ENCODE results near the gene DVL3. TPM values are rescaled to one million over a fixed set of nuclear protein-coding genes. Genes with fewer than 3 reads are reported as not detected.
A peak's percentile ranks its signal among the peaks of the same experiment; 100 is the strongest.

DVL3 gene
- polyA plus RNA-seq, 2 of the 4 experiments (the other 2 are of a cell fraction): 14.1 to 24.4 TPM

GRCh38 chr3:184176377-184177330 is 21.5 kb downstream of the DVL3 start:
- 29% methylated on average over 13 of the region's 19 CpGs for WGBS (ENCODE audit: missing lambda C conversion rate)
- peak; percentile 64 to 77 for DNase-seq (ENCODE audit: low read depth in 1 of 2, low spot score in 1 of 2)
- CTCF ChIA-PET: interaction anchor here (1.0 to 1.6 kb wide), 6 partner anchors 9 to 385 kb away, joined by 3 to 6 read pairs (median 4); partner anchors contain the start of gene EPHB3
- H3K27ac ChIP-seq: peak overlapping the region; percentile 95 to 99
- POLR2A ChIA-PET: interaction anchor here (0.7 to 2.0 kb wide), 5 partner anchors 9 to 186 kb away, joined by 3 to 14 read pairs (median 3); partner anchors contain the start of genes ABCF3 and EIF2B5
- no peak for TF ChIP-seq PBX3 (IDR thresholded peaks at IDR 0.05)
- no peak for TF ChIP-seq HEYL (CRISPR knock-in tag; IDR thresholded peaks at IDR 0.05)
- no peak for TF ChIP-seq ESRRA (IDR thresholded peaks at IDR 0.05; ENCODE audit: borderline replicate concordance, low read length)
- 0 out of 5 replicates have a peak, but pooled peaks of 1 of the 2 experiments have one; percentile 31 for TF ChIP-seq JUN (IDR thresholded peaks at IDR 0.05)
- no peak for TF ChIP-seq RAD21 (conservative IDR thresholded peaks at IDR 0.05 in 1 of 2, IDR thresholded peaks at IDR 0.05 in 1 of 2)
- no peak for TF ChIP-seq SREBF2 (IDR thresholded peaks at IDR 0.05)
- TF ChIP-seq ATOH8 (CRISPR knock-in tag; IDR thresholded peaks at IDR 0.05; ENCODE audit: low read depth): no peak
- TF ChIP-seq BHLHE40 (IDR thresholded peaks at IDR 0.05; ENCODE audit: low read depth, low read length): no peak
- no peak for TF ChIP-seq CBX2 (IDR thresholded peaks at IDR 0.05; ENCODE audit: borderline replicate concordance, low read depth)
- no peak for TF ChIP-seq RCOR1 (IDR thresholded peaks at IDR 0.05; ENCODE audit: low read depth, low read length)
- 0 out of 2 replicates have a peak, but pooled peaks have one; percentile 13 for TF ChIP-seq MAX (IDR thresholded peaks at IDR 0.05)
- no peak for TF ChIP-seq MAZ (IDR thresholded peaks at IDR 0.05; ENCODE audit: borderline replicate concordance, low read depth, low read length)
- no peak for TF ChIP-seq FOSL2 (IDR thresholded peaks at IDR 0.05)
- peak; percentile 74 for TF ChIP-seq FOSL2 (CRISPR knock-in tag; IDR thresholded peaks at IDR 0.05)
- TF ChIP-seq E2F6 (IDR thresholded peaks at IDR 0.05; ENCODE audit: borderline replicate concordance, low read depth): no peak
- TF ChIP-seq HOXB13 (CRISPR knock-in tag; IDR thresholded peaks at IDR 0.05; ENCODE audit: low read depth): no peak
- no peak for TF ChIP-seq ZSCAN20 (CRISPR knock-in tag; IDR thresholded peaks at IDR 0.05)
- TF ChIP-seq ZC3H11A (IDR thresholded peaks at IDR 0.05): no peak
- no peak for TF ChIP-seq FOSB (CRISPR knock-in tag; IDR thresholded peaks at IDR 0.05)
- no peak for TF ChIP-seq FOXS1 (CRISPR knock-in tag; IDR thresholded peaks at IDR 0.05)
- TF ChIP-seq BCL3 (IDR thresholded peaks at IDR 0.05): 0 out of 3 replicates have a peak, but pooled peaks have one; percentile 21
- peak overlapping the region; percentile 91 for H3K4me3 ChIP-seq
- ATAC-seq: peak; percentile 78 to 82
- peaks cover 15% of the 10 kb centered on the region for H3K4me1 ChIP-seq
- peak overlapping the region; percentile 92 for H3K4me2 ChIP-seq
- no peaks in the 10 kb centered on the region for H3K9me3 ChIP-seq
- no peak for FAIRE-seq

- Histone ChIP-seq H3K4me1 (peaks cover 15% of the 10 kb centered on the region), H3K27ac (peak overlapping the region; percentile 95 to 99)
Measured at GRCh38 chr3:184177331-184177731, 22.2 kb downstream of the DVL3 start.

More at GRCh38 chr3:184177331-184177731, 22.2 kb downstream of the DVL3 start:
- peak overlapping the region; percentile 91 for H3K4me3 ChIP-seq
- POLR2A ChIA-PET: interaction anchor here (1.1 to 2.0 kb wide), 2 partner anchors 8 to 43 kb away, joined by 3 to 14 read pairs; partner anchors contain the start of genes ABCF3 and EIF2B5
- TF ChIP-seq ELK1 (IDR thresholded peaks at IDR 0.05; ENCODE audit: low read depth, low read length) (no peak), BHLHE40 (IDR thresholded peaks at IDR 0.05; ENCODE audit: low read depth, low read length) (no peak), EHF (CRISPR knock-in tag; IDR thresholded peaks at IDR 0.05) (no peak), NPAS2 (CRISPR knock-in tag; IDR thresholded peaks at IDR 0.05; ENCODE audit: borderline replicate concordance) (no peak), CEBPB (IDR thresholded peaks at IDR 0.05) (no peak), MAFK (IDR thresholded peaks at IDR 0.05; ENCODE audit: partially characterized antibody) (peak; percentile 88), CTCF (IDR thresholded peaks at IDR 0.05) (no peak), USF2 (IDR thresholded peaks at IDR 0.05) (no peak)
- 70% methylated on average over 4 of the region's 4 CpGs for WGBS (ENCODE audit: missing lambda C conversion rate)
- H3K9me3 ChIP-seq: no peaks in the 10 kb centered on the region
- ATAC-seq (no peak), DNase-seq (ENCODE audit: low read depth in 1 of 2, low spot score in 1 of 2) (no peak), FAIRE-seq (no peak)
- peak overlapping the region; percentile 92 for H3K4me2 ChIP-seq
- CTCF ChIA-PET: interaction anchor here (0.7 to 1.6 kb wide), 8 partner anchors 8 to 282 kb away, joined by 3 to 6 read pairs (median 3); partner anchors contain the start of gene EEF1AKMT4

Measured in A549 (cell line).